Stimulated activated CD4-positive, alpha-beta T cell treated with anti-CD3 and anti-CD28 coated beads, TNF-alpha, amount 100 ng/mL, for 48 hours (primary cell): Measurements from ENCODE around the gene ROR2.

Source experiments
- DNase-seq, 3 donors: peaks; one replicate each; pipeline ENCODE4 v3.0.0-alpha.2; 2020; ENCODE audit warnings: low read depth in 3 of 3

Gene ROR2

GRCh38 chr9:91746904-91747303 is 203.1 kb downstream of the ROR2 start:
- DNase-seq = no peak

GRCh38 chr9:91746357-91746756 is 203.7 kb downstream of the ROR2 start:
- DNase-seq = no peak

- no peak for DNase-seq
Measured at GRCh38 chr9:91744114-91744513, 205.9 kb downstream of the ROR2 start.

DNA sequence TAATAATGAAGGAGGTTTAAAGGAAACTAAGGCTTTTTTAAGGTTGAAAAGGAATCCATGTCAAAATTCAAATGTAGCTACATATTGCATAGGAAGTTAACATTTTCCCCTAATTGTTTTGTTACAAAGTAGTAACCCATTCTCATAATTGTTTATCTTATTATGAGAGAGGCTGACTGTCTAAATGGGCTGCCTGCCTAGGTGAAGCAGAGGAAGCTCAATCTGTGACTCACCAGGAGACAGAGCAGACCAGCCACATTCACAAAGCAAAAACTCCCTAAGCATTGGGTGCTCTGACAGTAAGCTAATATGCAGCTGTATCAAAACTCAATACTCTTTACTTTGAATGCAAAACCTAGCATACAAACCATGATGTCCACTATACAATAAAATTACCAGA is 208.5 kb downstream of the ROR2 start:
- DNase-seq = no peak

DNA sequence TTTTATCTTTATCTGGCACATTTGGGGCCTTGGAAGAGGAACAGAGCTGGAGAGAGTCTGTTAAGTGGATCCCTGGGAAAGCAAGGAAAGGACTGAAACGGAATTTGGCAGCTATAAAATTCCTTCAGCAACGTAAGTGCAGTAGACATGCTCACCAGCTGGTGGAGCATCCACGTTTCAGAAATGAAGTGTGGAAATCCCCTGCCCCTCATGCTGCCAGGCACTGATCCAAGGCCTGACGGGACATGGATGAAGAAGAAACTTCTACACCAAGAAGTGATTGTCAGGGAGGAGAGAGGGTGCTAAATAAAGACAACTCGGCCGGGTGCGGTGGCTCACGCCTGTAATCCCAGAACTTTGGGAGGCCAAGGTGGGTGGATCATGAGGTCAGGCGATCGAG is 209.3 kb downstream of the ROR2 start:
- no peak for DNase-seq

DNA sequence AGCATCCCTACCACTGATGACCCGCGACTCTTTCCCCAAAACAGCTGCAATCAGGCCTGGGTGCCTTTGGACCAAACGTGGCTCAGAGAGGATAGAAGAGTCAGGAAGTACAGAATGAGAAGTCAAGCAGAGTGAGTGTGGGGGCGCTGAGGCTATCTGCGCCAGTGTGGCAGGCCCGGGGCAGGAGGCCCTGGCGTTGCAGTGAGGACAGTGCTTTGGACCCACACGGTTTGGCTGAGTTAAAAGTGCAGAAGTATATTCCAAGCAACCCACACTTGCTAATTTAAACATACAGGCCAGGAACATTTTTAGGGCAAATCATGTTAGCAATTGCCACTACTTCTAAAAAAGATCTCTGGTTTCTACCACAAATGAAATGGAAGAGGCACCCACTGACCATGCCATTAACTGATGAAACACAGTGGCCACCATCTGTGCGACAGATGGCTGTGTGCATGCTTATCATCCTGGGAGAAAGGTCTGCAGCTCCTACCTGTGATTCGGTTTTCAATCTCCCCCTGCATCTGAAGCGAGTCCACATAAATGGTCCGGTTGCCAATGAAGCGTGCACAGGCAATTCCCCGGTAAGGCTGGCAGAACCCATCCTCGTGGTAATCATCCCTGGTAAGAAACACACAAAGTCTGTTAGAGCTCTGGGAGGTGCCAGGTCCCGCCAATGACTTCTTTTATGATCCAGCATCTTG is 213.0 kb downstream of the ROR2 start:
- DNase-seq = no peak

- DNase-seq = no peak
Measured at GRCh38 chr9:91736311-91736710, 213.7 kb downstream of the ROR2 start.

- no peak for DNase-seq
Measured at GRCh38 chr9:91735049-91735448, 215.0 kb downstream of the ROR2 start.

DNA sequence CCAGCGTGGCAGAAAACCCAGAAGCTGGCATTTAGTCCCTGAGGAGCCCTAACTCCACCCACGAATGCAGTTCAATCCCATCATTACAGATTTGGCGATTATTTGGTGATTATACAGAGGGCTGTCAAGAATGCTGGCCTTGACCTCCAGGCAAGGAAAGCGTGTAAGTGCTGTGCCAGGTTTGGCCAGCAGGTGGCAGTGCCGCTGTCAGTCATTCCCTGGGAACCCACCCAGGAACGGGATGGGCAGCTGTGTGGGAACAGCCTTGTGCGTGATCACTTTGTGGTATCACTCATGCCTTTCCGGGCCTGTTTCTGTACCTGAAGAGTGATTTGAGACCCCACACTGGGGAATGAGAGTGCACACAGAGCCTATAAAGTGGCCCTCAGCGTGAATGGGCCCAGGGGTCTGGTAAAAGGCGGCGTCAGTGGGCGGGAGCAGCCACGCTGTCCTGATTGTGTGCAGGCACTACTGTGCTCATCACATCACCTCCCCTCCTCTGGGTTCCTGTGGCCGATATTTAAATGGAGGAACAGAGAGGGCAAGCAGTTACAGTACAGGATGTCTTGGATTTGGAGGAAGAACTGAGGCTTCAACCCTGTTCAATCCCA is 215.6 kb downstream of the ROR2 start:
- peak in 2 of 3 donors; percentile 32 to 34 for DNase-seq

DNA sequence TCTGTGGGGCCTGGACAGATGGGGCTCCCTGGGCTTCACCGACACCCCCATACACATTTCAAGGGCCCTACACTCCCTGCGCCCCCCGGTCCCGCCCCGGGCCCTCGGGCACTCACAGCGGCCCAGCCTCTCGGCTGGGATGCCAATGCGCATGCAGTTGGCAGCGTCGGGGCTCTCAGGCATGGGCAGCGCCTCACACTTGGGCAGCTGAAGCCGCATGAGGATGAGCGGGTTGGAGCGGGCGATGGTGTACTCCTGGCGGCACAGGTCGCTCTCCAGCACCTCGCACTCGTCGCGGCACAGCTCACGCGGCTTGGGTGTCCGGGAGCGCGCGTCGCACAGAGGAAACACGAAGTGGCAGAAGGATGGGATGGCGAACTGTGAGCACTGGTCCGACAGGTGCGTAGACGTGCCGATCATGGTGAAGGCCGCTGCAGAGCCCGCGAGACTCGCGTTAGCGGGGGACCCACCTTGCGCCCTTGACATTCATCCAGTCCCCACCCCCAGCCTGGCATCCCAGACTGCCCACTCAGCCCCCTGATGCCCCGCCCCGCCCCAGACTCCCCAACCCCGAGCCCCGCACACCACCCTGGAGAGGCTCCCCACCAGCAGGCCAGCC is 216.9 kb downstream of the ROR2 start:
- DNase-seq = no peak

DNA sequence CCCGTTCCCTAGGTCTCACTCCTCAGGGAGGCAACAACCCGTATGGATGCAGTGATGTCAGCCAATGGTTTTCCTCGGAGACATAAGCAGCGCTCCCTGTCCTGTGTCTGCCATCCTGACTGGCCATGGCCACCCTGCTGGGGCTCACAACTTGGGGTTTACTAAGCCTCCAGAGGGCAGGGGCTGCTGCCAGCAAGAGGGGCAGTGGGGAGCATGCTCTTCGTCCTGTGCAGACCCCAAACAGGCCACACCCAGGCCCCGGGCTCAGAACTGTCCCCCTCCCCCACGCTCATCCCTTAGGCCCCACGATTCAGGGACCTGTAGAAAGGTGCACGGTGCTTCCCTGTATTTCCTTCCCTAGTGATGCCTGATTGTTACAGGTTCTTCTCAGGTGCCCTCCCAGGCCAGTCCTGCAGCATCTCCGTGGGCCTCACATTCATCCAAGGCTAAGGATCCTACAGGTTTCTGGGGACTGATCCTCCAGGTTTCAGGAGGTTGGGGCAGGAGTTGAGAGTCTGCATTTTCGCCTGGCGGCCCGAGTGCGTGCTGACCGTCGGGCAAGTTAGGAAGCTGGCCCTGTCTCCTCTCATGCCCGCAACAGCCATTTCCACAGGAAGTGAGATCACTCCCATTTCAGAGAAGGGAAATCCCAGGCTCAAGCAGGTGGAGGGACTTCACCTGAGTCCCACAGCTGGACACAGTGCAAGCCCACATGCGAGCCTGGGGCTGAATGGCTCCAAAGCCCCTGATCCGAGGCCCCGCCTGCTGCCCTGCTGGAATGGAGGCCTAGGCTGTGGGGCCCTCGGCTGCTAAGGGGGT is 217.6 kb downstream of the ROR2 start:
- no peak for DNase-seq

DNA sequence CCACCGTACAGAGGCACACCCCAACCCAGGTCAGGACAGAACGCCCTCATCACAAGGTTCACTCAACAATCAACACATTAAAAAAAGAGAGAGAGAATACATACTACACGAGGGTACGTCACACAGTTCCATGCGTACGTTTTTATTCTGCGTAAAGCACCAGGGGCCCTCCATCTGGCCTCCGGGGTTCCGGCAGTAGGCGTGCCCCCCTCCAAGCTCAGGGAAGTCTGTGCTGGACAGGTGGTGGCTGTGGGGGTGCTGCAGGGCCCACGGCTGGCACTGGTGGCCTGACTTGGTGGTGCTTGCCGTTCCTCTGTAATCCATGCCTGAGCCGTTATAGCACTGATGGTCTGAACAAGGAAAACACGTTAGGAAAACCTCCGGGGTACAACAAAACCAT is 219.2 kb downstream of the ROR2 start:
- no peak for DNase-seq

GRCh38 chr9:91729558-91729842 is 220.5 kb downstream of the ROR2 start:
- no peak for DNase-seq

DNA sequence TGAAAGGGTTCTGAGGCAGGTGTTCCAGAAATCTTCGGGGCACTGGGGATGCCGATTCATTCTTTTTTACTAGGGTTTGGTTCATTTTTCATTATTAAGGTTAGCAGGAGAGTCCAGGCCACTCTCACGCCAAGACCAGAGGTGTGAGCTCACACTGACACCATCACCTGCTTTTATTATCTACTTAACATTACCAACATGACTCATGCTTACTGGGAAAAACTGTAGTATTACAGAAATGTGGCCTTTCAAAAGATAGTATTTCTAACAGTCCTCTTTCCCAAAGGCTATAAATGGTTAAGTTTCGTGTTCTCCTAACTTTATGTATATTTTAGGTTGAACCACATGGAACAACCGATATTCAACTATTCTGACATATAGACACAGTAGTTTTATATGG is 222.1 kb downstream of the ROR2 start:
- no peak for DNase-seq

DNA sequence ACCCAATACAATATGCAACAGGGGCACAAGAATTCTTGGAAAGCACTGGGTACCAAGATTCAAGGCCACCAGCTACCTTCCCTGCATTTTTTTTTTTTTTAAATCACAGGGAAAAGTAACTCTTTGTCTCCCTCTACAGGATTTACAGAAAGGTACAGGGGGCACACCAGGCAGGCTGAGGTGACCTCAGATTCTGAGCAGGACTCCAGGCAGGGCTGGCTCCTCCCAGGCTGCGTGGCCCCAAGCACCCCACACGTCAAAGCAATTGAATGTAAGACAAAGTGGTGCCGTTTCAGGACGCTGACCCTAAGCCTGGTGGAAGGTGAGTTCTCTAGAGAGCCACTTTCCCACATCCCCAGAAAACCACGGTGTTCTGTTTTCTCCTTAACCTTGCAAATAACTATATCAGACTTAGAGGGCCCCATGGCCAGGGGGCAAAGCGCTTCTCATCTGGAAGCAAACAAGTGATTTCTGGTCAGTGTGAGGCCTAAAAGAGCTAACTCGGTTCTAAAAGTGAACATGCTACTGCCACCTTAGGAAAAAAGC is 222.6 kb downstream of the ROR2 start:
- DNase-seq = peak in 1 of 3 donors; percentile 16

DNA sequence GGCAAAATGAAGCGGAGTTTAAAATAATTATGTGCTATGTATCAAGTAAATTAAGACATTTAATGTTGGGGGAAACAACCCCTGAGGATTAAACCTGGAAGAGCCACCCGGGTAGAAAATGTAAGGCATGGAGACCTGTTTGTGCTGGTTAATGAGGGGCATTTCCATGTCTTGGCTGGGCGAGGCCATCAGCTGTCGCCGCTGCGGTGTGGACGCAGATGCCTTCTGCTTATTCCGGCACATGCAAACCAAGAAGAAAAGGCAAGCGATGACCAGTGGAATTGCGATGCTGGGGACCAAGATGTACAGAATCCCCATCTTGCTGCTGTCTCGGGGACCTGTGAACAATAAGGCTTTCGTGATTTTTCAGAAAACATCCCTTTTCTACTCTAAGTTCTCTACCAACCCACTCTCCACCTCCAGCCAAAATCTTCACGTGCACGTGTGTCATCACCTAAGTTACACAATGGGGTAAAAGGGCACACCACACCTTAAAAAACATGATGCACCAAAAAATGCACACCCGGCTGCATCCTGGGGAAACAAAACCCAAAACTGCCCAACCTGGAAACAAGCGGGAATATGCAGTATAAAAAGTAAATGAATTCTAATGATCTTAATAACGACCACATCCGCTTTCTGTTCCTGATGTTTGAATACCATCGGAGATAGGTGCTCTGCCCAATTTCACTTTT is 223.5 kb downstream of the ROR2 start:
- DNase-seq = no peak

DNA sequence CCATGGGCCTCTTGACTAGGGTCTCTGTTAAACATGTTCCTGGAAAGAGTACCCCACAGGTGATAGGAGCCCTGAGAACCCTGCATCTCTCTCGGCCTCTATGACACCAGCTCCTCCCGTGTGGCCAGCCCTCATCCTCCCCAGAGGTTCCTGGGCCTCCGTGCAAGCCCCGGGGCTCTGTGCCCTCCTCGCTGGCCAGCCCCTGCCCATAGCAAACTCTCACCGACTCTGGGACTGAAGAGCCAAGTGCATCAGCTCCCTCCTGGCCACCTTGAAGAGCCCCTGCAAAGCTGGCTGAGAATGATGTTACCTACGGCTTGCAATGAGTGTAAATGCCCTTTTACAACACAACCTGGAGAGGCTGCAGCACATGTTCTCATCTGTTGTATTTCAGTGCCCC is 224.4 kb downstream of the ROR2 start:
- no peak for DNase-seq

DNA sequence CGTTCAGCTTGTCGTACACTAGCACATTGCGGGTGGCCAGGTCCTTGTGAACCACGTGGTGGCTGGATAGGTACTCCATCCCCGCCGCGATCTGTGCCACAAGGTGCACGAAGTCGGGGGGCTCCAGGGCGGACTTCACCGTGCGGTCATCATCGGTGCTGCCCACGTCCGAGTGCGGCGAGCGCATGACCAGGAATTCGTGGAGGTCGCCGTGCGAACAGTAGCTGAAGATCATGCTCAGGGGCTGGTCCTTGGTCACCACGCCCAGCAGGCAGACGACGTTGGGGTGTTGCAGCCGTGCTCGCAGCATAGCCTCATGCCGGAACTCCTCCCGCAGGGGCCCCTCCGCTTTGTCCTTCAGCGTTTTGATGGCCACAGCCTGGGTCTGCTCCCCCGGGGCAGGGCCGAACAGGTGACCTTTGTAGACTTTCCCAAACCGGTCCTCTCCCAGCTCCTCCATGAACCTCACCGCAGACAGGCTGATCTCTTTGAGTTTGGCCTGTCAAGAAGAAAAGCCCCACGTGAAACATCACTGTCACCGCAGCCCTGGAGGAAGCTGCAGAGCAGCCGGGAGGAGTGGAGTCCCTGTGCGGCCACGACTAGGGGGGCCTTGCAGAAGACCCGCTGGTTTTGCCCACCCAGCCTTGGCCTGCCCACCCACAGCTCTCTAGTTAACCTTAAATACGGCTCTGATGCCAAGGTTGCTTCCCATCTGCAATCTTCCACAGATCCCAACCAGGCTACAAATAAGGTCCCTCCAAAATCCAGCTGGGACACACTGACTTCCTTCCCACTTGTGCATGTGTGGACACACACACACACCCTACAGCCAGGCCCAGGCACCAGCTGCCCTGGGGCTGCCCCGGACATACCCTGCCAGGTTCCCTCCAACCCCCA is 225.2 kb downstream of the ROR2 start:
- no peak for DNase-seq

GRCh38 chr9:91724068-91724440 is 226.0 kb downstream of the ROR2 start:
- DNase-seq = no peak

DNA sequence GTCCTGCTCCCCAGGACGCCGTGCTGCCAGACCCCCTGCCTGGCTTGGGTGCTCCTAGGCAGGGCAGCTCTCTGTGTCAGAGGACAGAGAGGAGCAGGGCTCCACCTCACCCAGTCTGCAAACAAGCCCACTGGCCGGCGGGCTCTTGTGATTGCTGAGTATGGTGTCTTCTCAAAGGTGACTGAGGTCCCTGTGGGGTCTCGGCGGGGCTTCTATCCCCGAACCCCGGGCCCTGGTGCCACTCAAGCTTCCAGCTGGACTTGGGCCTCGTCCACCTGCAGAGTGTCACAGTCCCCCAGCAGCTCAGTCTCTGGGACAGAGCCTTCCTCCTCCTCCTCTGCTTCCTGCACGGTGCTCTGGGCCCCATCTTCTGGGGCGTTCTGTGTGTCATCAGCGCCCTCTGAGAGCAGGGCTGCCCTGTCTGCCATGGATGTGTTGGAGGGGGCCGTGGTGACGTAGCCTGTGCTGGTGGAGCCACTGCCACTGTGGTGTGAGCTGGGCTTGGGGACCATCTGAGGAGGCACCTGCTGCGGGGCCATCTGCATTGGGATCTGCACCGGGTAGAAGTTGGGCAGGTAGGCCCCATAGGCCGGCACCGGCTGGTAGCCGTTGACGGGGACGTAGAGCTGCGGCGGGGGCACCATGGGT is 226.5 kb downstream of the ROR2 start:
- DNase-seq = no peak
